BLaER1 (cell line): Measurements from ENCODE around the gene IFNGR1.

Source experiments
- H3K27ac ChIP-seq: shearing (Covaris generic); formaldehyde crosslinking; 2 replicates; pipeline ENCODE4 v1.8.1; 2022
- H3K27me3 ChIP-seq: shearing (Covaris generic); formaldehyde crosslinking; 2 replicates; pipeline ENCODE4 v1.8.1; 2022
- H3K36me3 ChIP-seq: shearing (Covaris generic); formaldehyde crosslinking; 2 replicates; pipeline ENCODE4 v1.8.1; 2022
- H3K4me1 ChIP-seq: shearing (Covaris generic); formaldehyde crosslinking; 2 replicates; pipeline ENCODE4 v1.8.1; 2022
- H3K4me2 ChIP-seq: shearing (Covaris generic); formaldehyde crosslinking; 2 replicates; pipeline ENCODE4 v1.8.1; 2022
- H3K4me3 ChIP-seq: shearing (Covaris generic); formaldehyde crosslinking; 2 replicates; pipeline ENCODE4 v1.8.1; 2022
- H3K9ac ChIP-seq: shearing (Covaris generic); formaldehyde crosslinking; 2 replicates; pipeline ENCODE4 v1.8.1; 2022
- H3K9me3 ChIP-seq: shearing (Covaris generic); formaldehyde crosslinking; 2 replicates; pipeline ENCODE4 v1.8.1; 2022
- H4K20me1 ChIP-seq: shearing (Covaris generic); formaldehyde crosslinking; 2 replicates; pipeline ENCODE4 v1.8.1; 2022
- Cebpa-rat ChIP-seq: shearing (Covaris generic); IDR thresholded peaks from 2 replicates; pipeline ENCODE4 v1.8.1; 2022

The IFNGR1 gene

GRCh38 chr6:137202078-137202477 lies 17.1 kb downstream of the IFNGR1 start:
- no peak overlapping the region for H3K4me2 ChIP-seq
- no peak for TF ChIP-seq Cebpa-rat
- no peaks in the 10 kb centered on the region for H3K27me3 ChIP-seq
- no peaks in the 10 kb centered on the region for H4K20me1 ChIP-seq
- no peaks in the 10 kb centered on the region for H3K4me1 ChIP-seq
- peaks cover 14% of the 10 kb centered on the region for H3K9me3 ChIP-seq
- H3K4me3 ChIP-seq, result no peak overlapping the region
- H3K36me3 ChIP-seq, result peaks cover 85% of the 10 kb centered on the region
- no peak overlapping the region for H3K27ac ChIP-seq
- H3K9ac ChIP-seq, result no peak overlapping the region

DNA sequence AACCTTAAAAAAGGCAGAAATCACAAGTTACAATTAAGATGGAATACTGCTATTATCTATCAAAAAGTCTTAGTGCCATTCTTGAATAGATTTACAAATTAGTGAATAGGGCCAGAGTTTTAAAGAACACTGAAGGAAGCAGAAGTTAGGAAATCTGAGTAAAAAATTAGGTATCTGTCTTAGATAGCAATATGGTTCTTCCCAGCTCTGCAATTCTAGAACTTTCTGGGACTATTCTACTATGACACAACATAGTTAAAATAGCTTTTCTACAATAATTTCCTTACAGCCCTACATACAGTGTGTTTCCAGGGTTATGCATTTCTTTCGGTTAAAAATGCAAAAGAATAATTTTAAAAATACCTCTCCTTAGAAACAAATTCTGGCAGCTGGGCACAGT lies 18.2 kb downstream of the IFNGR1 start:
- Histone ChIP-seq H3K4me1 (no peaks in the 10 kb centered on the region), H3K9me3 (peaks cover 14% of the 10 kb centered on the region), H3K4me3 (no peak overlapping the region), H3K27ac (no peak overlapping the region), H3K27me3 (no peaks in the 10 kb centered on the region), H3K4me2 (no peak overlapping the region), H4K20me1 (no peaks in the 10 kb centered on the region), H3K36me3 (peaks cover 81% of the 10 kb centered on the region), H3K9ac (no peak overlapping the region)
- TF ChIP-seq Cebpa-rat, result no peak

GRCh38 chr6:137200288-137200687 lies 18.9 kb downstream of the IFNGR1 start:
- H3K9me3 ChIP-seq, result peaks cover 14% of the 10 kb centered on the region
- peaks cover 74% of the 10 kb centered on the region for H3K36me3 ChIP-seq
- no peaks in the 10 kb centered on the region for H3K4me1 ChIP-seq
- H3K9ac ChIP-seq, result no peak overlapping the region
- H3K27me3 ChIP-seq, result no peaks in the 10 kb centered on the region
- TF ChIP-seq Cebpa-rat, result no peak
- H3K4me2 ChIP-seq, result no peak overlapping the region
- no peaks in the 10 kb centered on the region for H4K20me1 ChIP-seq
- H3K4me3 ChIP-seq, result no peak overlapping the region
- H3K27ac ChIP-seq, result no peak overlapping the region

DNA sequence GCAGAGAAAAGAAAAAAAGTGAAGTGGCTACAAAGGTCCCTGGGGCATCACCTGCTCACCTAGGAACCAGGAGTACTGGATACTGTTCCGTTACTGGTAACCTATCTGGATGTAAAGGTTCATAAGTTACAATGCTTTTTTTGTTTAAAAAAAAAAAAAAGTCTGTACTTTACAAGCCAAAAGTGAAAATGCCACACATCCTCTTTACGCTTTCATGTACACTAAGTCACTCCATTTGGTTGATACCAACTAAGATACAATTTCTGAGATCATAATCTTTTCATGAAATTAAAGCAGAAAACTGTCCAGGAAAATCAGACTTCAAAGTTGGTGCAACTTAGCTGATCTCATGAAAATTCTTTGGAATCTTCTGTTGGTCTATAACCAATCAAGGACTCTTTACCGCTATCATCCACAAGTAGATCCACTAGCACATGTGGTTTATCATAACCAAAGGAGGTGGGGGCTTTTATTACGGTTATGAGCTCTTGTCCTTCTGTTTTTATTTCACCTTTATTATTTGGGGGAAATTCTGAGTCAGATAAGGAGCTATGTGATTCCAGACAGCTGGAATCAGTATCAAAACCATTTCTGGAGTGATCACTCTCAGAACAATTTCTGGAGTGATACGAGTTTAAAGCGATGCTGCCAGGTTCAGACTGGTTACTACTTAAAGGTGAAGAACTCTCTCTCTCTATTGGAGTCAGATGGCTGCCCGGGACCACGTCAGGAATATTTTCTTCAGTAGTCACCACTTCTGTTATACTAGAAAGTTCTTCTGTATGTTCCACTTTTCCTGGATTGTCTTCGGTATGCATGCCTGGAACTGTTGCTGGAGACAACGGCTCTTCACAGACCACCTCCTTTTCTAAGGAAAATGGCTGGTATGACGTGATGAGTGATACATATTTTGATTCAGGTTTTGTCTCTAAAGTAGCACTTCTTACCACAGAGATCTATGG lies 21.2 kb downstream of the IFNGR1 start:
- Histone ChIP-seq H3K9ac (no peak overlapping the region), H4K20me1 (no peaks in the 10 kb centered on the region), H3K9me3 (peaks cover 14% of the 10 kb centered on the region), H3K27ac (no peak overlapping the region), H3K36me3 (peaks cover 53% of the 10 kb centered on the region), H3K4me2 (no peak overlapping the region), H3K4me1 (no peaks in the 10 kb centered on the region), H3K27me3 (no peaks in the 10 kb centered on the region), H3K4me3 (no peak overlapping the region)
- TF ChIP-seq Cebpa-rat, result no peak

- Histone ChIP-seq H3K4me1 (no peaks in the 10 kb centered on the region), H3K9me3 (peaks cover 40% of the 10 kb centered on the region), H3K27ac (no peak overlapping the region), H3K27me3 (no peaks in the 10 kb centered on the region), H3K9ac (no peak overlapping the region), H3K36me3 (peaks cover 18% of the 10 kb centered on the region), H3K4me2 (no peak overlapping the region), H4K20me1 (no peaks in the 10 kb centered on the region), H3K4me3 (no peak overlapping the region)
- no peak for TF ChIP-seq Cebpa-rat
Measured at GRCh38 chr6:137193256-137194070, 25.7 kb downstream of the IFNGR1 start.

GRCh38 chr6:137192821-137193220 lies 26.4 kb downstream of the IFNGR1 start:
- no peak overlapping the region for H3K4me3 ChIP-seq
- H3K4me2 ChIP-seq, result no peak overlapping the region
- H3K4me1 ChIP-seq, result no peaks in the 10 kb centered on the region
- no peaks in the 10 kb centered on the region for H3K27me3 ChIP-seq
- H3K9ac ChIP-seq, result no peak overlapping the region
- H3K36me3 ChIP-seq, result peaks cover 11% of the 10 kb centered on the region
- H3K27ac ChIP-seq, result no peak overlapping the region
- no peak for TF ChIP-seq Cebpa-rat
- H4K20me1 ChIP-seq, result no peaks in the 10 kb centered on the region
- peaks cover 40% of the 10 kb centered on the region for H3K9me3 ChIP-seq

DNA sequence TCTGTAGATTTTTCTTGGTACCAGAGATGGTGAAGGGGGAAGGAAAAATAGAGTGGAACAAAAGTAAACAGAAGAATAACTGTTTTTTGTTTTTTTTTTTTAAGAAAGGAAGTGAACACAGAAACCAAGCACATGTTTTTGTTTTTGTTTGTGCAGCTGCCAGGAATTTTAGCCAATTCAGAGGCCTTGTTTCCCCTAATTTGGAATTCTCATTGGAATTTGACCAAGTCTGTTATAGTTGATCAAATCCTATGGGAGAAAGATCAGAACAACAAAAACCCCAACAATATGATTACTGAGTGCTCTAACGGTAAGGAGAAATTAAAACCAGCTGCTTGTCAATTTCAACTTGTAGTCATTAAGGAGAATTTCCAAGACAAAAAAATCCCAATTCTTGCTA lies 27.5 kb downstream of the IFNGR1 start:
- peaks cover 2% of the 10 kb centered on the region; the same call in 1 of the 2 replicates for H3K36me3 ChIP-seq
- H3K9me3 ChIP-seq, result peaks cover 47% of the 10 kb centered on the region
- no peaks in the 10 kb centered on the region for H3K27me3 ChIP-seq
- H4K20me1 ChIP-seq, result no peaks in the 10 kb centered on the region
- H3K27ac ChIP-seq, result no peak overlapping the region
- no peak overlapping the region for H3K4me2 ChIP-seq
- no peak overlapping the region for H3K4me3 ChIP-seq
- H3K9ac ChIP-seq, result no peak overlapping the region
- TF ChIP-seq Cebpa-rat, result no peak
- no peaks in the 10 kb centered on the region for H3K4me1 ChIP-seq

DNA sequence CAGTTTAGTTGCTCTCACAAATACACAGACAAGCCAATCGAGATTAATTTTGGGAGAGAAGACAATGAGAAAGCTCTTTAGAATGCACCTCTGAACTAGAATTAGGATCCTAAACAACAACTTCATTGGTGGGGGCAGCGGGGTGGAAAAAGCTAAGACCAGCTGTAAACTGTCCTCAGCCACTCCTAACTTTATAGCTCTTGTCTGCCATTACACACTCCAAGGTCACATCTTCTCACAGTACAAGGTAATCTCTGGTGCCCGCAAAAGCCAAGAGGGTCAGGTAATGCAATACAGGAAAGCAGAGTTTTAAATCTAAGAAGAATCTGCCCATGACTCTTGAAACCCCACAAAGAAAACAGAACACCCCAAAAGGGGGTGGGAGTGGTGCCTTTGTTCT lies 27.9 kb downstream of the IFNGR1 start:
- H3K9me3 ChIP-seq, result peaks cover 51% of the 10 kb centered on the region
- no peak overlapping the region for H3K4me2 ChIP-seq
- H3K9ac ChIP-seq, result no peak overlapping the region
- H3K27me3 ChIP-seq, result no peaks in the 10 kb centered on the region
- no peaks in the 10 kb centered on the region for H4K20me1 ChIP-seq
- H3K36me3 ChIP-seq, result no peaks in the 10 kb centered on the region
- TF ChIP-seq Cebpa-rat, result no peak
- no peaks in the 10 kb centered on the region for H3K4me1 ChIP-seq
- no peak overlapping the region for H3K4me3 ChIP-seq
- no peak overlapping the region for H3K27ac ChIP-seq

- no peak overlapping the region for H3K9ac ChIP-seq
Measured at GRCh38 chr6:137190583-137191094, 28.5 kb downstream of the IFNGR1 start.

DNA sequence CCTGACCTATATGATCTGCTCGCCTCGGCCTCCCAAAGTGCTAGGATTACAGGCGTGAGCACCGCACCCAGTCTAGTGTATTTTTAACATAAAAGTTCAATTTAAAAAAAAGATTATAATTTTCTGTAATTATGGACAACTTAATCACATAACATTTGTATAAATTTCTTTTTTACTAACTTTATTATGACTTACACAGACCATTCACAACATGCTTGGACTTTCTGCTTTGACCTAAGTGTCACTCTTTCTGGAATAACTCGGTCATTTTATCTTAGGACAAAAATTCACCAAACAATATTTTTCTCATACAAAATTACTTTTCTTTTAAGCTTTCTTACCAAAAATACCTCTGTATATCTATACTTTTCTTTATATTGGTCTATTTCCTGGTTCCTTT lies 30.3 kb downstream of the IFNGR1 start:
- Histone ChIP-seq H3K9me3 (peaks cover 75% of the 10 kb centered on the region), H3K4me3 (no peak overlapping the region), H3K27me3 (no peaks in the 10 kb centered on the region), H3K4me2 (no peak overlapping the region), H3K36me3 (no peaks in the 10 kb centered on the region), H3K4me1 (no peaks in the 10 kb centered on the region), H3K9ac (no peak overlapping the region), H4K20me1 (no peaks in the 10 kb centered on the region), H3K27ac (no peak overlapping the region)
- TF ChIP-seq Cebpa-rat, result no peak

More at GRCh38 chr6:137190583-137191094, 28.5 kb downstream of the IFNGR1 start:
- Histone ChIP-seq H3K36me3 (no peaks in the 10 kb centered on the region), H3K27ac (no peak overlapping the region), H3K4me1 (no peaks in the 10 kb centered on the region), H4K20me1 (no peaks in the 10 kb centered on the region), H3K27me3 (no peaks in the 10 kb centered on the region), H3K9me3 (peaks cover 57% of the 10 kb centered on the region), H3K4me2 (no peak overlapping the region), H3K4me3 (no peak overlapping the region)
- no peak for TF ChIP-seq Cebpa-rat
